Measurements from ENCODE around the gene FAM181A.

The FAM181A gene

GRCh38 chr14:93930296-93930988 is 3.3 kb downstream of the FAM181A start:
- no peak overlapping the region for H3K9ac ChIP-seq (ENCODE audit: low read depth, low read length)
- no peak overlapping the region for H2AFZ ChIP-seq (ENCODE audit: low read depth, low read length)
- DNase-seq (no peak), ATAC-seq (ENCODE audit: insufficient read depth, low read depth) (no peak)
- H3K36me3 ChIP-seq (ENCODE audit: insufficient read depth, low read length) = no peaks in the 10 kb centered on the region
- no peaks in the 10 kb centered on the region for H3K79me2 ChIP-seq (ENCODE audit: insufficient read depth, low read length)
- H3K9me3 ChIP-seq (ENCODE audit: insufficient read depth, low read length, severe bottlenecking) = no peaks in the 10 kb centered on the region
- H4K20me1 ChIP-seq (ENCODE audit: insufficient read depth, low read length) = peaks cover 3% of the 10 kb centered on the region; the same call in 1 of the 2 replicates
- H3K4me1 ChIP-seq (ENCODE audit: insufficient read depth, low read length) = no peaks in the 10 kb centered on the region
- H3K27ac ChIP-seq (ENCODE audit: low read length) = no peak overlapping the region
- TF ChIP-seq EZH2 (IDR thresholded peaks at IDR 0.05; ENCODE audit: borderline replicate concordance, low read depth, low read length, severe bottlenecking) = no peak
- TF ChIP-seq CTCF (IDR thresholded peaks at IDR 0.05; ENCODE audit: borderline replicate concordance, extremely low read depth, low read length, poor library complexity, severe bottlenecking) = no peak
- no peak overlapping the region for H3K4me2 ChIP-seq (ENCODE audit: insufficient read depth, low read length)
- no peaks in the 10 kb centered on the region for H3K27me3 ChIP-seq (ENCODE audit: insufficient read depth, low read length, poor library complexity)
- H3K4me3 ChIP-seq (ENCODE audit: low read depth in 1 of 2, low read length in 2 of 2) = no peak overlapping the region

GRCh38 chr14:93930989-93931307 is 3.8 kb downstream of the FAM181A start:
- TF ChIP-seq EZH2 (IDR thresholded peaks at IDR 0.05; ENCODE audit: borderline replicate concordance, low read depth, low read length, severe bottlenecking) (no peak), CTCF (IDR thresholded peaks at IDR 0.05; ENCODE audit: borderline replicate concordance, extremely low read depth, low read length, poor library complexity, severe bottlenecking) (no peak)
- no peaks in the 10 kb centered on the region for H3K79me2 ChIP-seq (ENCODE audit: insufficient read depth, low read length)
- ATAC-seq (ENCODE audit: insufficient read depth, low read depth) (no peak), DNase-seq (no peak)
- no peaks in the 10 kb centered on the region for H3K27me3 ChIP-seq (ENCODE audit: insufficient read depth, low read length, poor library complexity)
- H3K9ac ChIP-seq (ENCODE audit: low read depth, low read length) = no peak overlapping the region
- peaks cover 4% of the 10 kb centered on the region; the same call in 1 of the 2 replicates for H4K20me1 ChIP-seq (ENCODE audit: insufficient read depth, low read length)
- H3K9me3 ChIP-seq (ENCODE audit: insufficient read depth, low read length, severe bottlenecking) = no peaks in the 10 kb centered on the region
- no peaks in the 10 kb centered on the region for H3K36me3 ChIP-seq (ENCODE audit: insufficient read depth, low read length)
- H3K4me3 ChIP-seq (ENCODE audit: low read depth in 1 of 2, low read length in 2 of 2) = no peak overlapping the region
- H3K4me2 ChIP-seq (ENCODE audit: insufficient read depth, low read length) = no peak overlapping the region
- H2AFZ ChIP-seq (ENCODE audit: low read depth, low read length) = no peak overlapping the region
- no peak overlapping the region for H3K27ac ChIP-seq (ENCODE audit: low read length)
- H3K4me1 ChIP-seq (ENCODE audit: insufficient read depth, low read length) = no peaks in the 10 kb centered on the region

GRCh38 chr14:93932642-93933041 is 5.5 kb downstream of the FAM181A start:
- Histone ChIP-seq H3K36me3 (ENCODE audit: insufficient read depth, low read length) (no peaks in the 10 kb centered on the region), H2AFZ (ENCODE audit: low read depth, low read length) (no peak overlapping the region), H3K4me3 (ENCODE audit: low read depth in 1 of 2, low read length in 2 of 2) (no peak overlapping the region), H3K9ac (ENCODE audit: low read depth, low read length) (no peak overlapping the region), H3K79me2 (ENCODE audit: insufficient read depth, low read length) (no peaks in the 10 kb centered on the region), H4K20me1 (ENCODE audit: insufficient read depth, low read length) (peaks cover 16% of the 10 kb centered on the region), H3K4me1 (ENCODE audit: insufficient read depth, low read length) (no peaks in the 10 kb centered on the region), H3K27ac (ENCODE audit: low read length) (no peak overlapping the region), H3K9me3 (ENCODE audit: insufficient read depth, low read length, severe bottlenecking) (no peaks in the 10 kb centered on the region), H3K27me3 (ENCODE audit: insufficient read depth, low read length, poor library complexity) (no peaks in the 10 kb centered on the region), H3K4me2 (ENCODE audit: insufficient read depth, low read length) (no peak overlapping the region)
- TF ChIP-seq CTCF (IDR thresholded peaks at IDR 0.05; ENCODE audit: borderline replicate concordance, extremely low read depth, low read length, poor library complexity, severe bottlenecking) (no peak), EZH2 (IDR thresholded peaks at IDR 0.05; ENCODE audit: borderline replicate concordance, low read depth, low read length, severe bottlenecking) (no peak)
- ATAC-seq (ENCODE audit: insufficient read depth, low read depth) = no peak
- no peak for DNase-seq

Data from DND-41 (cell line).